Fibroblast of peridontal ligament (primary cell): ENCODE data around the gene TAOK1.
"Not testable (repeated sequence)": the region's sequence is repeated elsewhere in the genome, so short reads cannot be mapped to it uniquely, and the experiment has no call there.

Experiments used
- DNase-seq: peaks from one replicate; pipeline ENCODE4 v3.0.0-alpha.2; 2010; ENCODE audit errors: extremely low read depth

TAOK1 gene

DNA sequence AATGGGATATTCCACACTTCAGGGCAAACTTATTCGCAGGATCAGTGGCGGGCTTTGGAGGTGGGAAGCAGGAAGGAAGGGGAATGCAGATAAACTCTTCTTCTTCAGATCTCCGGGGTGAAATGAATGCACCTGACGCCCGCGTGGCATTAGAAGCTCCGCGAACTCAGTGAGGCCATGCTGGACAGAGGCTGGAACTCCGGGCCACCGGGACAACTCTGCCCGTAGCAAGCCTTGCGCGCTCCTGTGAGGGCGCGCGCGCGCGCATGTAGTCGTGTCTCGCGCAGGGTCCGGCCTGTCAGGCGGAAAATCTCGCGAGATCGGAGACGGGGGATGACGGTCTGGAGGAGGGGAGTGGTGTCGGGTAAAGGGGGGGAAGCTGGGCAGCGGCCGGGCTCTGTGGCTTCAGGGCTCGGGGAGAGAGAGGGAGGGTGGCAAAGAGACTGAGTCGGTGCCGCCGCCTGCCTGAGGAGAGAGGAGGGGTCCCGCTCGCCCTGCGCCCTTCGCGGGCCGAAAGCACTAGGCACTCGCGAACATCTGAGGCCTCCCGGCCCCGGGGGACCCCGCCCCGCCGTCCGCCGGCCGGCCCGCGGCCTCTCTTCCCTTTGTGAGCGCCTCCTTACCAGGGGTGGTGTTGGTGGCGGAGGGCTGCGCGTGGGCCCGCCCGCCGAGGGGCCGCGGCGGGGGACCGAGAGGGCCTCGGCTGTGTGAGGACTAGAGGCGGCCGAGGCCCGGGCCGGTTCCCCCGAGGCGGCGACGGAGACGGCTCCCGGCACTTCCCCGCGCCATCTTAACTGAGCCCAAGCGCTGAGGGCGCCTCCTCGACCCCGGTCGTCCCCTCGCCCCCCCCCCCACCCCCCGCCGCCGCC is at the start of gene TAOK1:
TAOK1 (plus strand) TSS at position 382 of the 869 bp plus-strand sequence. CDS start 61,186 bp downstream, outside the sequence.
- DNase-seq, result peak; percentile 97

- peak; percentile 39 for DNase-seq
Measured at GRCh38 chr17:29341726-29342125, 48.4 kb upstream of the TAOK1 start.

DNA sequence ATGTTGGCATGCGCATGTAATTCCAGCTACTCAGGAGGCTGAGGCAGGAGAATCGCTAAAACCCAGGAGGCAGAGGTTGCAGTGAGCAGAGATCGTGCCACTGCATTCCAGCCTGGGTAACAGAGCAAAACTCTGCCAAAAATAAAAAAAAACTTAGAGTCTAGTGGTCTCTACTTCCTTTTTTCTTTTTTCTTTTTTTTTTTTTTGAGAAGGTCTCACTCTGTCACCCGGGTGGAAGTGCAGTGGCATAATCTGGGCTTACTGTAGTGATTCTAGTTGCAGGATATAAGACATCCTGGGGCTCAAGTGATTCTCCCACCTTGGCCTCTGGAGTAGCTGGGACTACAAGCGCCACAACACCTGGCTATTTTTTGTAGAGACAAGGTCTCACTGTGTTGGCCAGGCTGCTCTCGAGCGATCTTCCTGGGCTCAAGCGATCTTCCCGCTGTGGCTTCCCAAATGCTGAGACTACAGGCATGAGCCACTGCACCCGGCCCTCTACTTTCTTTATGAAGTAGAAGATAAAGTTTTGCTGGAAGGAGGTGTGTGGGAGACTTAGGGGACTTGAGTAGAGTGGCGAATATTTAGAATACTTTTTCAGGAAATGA is 47.9 kb upstream of the TAOK1 start:
- no peak for DNase-seq

DNA sequence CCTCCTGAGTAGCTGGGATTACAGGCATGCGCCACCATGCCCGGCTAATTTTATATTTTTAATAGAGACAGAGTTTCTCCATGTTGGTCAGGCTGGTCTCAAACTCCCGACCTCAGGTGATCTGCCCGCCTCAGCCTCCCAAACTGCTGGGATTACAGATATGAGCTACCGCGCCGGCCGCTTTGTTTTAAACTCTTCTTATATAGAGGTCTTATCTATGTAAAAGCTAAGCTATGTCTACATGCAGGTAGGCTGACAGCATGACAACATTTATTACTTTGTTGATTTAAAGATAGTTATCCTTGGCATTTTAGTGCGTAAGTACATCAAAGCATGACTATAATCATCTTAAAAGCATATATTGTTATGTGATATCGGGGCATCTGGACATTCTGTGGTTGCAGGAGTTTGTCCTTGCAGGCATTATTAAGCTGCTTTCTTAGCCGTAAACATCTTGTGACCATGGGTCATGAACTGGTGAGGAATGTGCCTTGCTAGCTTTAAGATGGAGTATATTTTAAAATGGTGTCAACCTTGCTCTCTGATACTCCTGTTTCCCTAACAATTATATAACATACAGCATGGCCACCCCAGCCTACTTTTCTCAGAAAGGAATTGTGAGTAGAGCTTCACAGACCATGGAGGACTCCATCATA is 45.8 kb upstream of the TAOK1 start:
- no peak for DNase-seq

DNA sequence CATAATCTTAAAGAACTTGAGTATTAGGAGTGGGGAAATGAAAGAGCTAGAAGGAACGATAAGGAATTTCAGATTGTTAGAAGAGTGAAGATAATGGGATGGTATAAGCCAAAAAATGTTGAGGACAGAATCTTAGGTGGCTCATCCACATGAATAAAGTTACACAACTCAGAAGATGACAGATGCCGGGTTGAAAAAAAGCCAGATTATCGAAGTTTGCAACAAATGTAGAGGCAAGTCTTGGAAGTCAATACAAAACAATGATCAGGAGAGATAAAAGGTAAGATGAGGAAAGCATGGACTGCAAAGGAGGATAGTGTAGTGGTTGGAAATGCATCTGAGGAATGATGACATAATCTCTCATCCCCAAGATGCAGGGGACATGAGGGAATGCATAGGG is 45.1 kb upstream of the TAOK1 start:
- DNase-seq, result no peak

GRCh38 chr17:29345470-29345869 is 44.7 kb upstream of the TAOK1 start:
- DNase-seq, result not testable (repeated sequence)

DNA sequence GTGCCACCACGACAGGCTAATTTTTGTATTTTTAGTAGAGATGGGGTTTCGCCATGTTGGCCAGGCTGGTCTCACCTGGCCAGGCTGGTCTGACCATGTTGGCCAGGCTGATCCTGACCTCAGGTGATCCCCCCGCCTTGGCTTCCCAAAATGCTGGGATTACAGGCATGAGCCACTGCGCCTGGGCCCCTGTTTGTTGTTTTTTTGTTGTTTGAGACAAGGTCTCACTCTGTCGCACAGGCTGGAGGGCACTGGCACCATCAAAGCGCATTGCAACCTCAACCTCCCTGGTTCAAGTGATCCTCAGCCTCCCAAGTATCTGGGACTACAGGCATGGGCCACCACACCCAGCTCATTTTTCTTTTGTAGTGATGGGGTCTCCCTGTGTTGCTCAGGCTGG is 43.7 kb upstream of the TAOK1 start:
- no peak for DNase-seq

DNA sequence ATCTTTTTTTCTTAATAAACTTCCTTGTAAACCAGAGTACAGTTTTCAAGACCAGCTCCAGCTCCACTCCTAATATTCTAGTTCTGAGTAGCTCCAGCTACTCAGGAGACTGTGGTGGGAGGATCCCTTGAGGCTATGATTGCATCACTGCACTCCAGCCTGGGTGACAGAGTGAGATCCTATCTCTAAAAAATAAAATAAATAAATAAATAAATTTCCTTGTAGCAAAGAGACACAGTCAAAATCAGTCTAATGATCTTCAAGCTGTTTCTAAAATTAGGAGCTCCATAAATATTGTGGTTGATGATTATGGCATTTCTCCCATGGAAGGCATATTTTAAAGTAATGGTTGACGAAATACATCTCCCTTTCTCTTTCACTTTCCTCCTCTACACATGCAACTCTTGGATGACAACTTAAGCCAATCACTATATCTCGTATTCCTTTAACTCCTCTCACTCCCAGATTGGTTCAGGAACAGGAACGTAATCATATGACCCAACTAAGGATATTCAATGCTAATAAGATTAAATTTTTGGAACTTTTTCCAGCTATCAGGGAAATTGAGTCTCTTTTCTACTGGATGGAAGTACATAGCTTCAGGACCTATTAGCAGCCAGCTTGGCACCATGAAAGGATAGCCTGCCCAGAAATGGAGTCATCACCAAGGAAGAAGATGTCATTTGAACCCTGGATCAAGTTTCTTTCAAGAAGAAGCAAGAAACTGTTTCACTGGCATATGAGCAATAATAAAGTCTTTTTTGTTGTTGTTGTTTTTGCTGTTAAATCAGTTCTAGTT is 42.1 kb upstream of the TAOK1 start:
- DNase-seq, result peak; percentile 88

- DNase-seq, result no peak
Measured at GRCh38 chr17:29349409-29349808, 40.8 kb upstream of the TAOK1 start.

- DNase-seq, result no peak
Measured at GRCh38 chr17:29352146-29352545, 38.0 kb upstream of the TAOK1 start.

GRCh38 chr17:29357232-29357631 is 32.9 kb upstream of the TAOK1 start:
- DNase-seq, result no peak

DNA sequence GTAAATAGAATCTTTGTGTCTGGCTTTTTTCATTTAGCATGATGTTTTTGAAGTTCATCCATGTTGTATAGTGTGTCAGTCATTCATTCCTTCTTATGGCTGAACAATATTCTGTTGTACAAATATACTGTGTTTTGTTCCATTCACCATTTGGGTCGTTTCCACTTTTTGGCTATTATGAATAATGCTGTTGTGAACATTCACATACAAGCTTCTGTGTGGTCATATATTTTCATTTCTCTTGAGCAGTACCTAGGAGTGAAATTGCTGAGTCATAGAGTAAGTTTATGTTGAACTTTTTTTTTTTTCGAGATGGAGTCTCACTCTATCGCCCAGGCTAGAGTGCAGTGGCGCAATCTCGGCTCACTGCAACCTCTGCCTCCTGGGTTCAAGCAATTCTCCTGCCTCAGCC is 32.3 kb upstream of the TAOK1 start:
- DNase-seq, result peak; percentile 35

- peak; percentile 18 for DNase-seq
Measured at GRCh38 chr17:29358416-29358815, 31.7 kb upstream of the TAOK1 start.

DNA sequence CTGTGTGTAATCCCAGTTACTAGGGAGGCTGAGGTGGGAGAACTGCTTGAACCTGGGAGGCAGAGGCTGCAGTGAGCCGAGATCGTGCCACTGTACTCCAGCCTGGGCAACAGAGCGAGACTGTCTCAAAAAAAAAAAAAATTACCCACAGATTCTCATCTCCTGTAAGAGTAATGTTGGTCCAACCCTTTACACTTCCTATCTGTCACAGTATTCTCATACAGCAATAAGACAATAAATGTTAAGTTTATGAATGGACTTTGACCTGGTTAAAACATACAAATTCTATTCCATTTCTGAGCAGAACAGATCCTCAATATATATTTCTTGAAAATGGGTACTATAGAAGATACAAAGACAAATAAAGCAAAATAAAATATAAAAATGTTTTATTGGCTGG is 30.4 kb upstream of the TAOK1 start:
- no peak for DNase-seq

DNA sequence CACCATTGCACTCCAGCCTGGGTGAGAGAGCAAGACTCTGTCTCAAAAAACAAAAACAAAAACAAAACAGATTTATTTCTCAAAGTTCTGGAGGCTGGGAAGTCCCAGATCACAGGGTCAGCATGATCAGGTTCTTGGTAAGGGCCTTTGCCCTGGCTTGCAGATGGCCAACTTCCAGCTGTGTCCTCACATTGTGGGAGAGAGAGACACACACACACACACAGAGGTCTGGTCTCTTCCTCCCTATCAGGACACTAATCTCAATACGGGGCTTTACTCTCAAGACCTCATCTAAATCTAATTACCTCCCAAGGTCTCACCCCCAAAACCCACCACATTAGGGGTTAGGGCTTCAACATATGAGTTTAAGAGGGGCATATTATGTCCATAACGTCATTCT is 26.4 kb upstream of the TAOK1 start:
- no peak for DNase-seq

GRCh38 chr17:29364691-29365090 is 25.5 kb upstream of the TAOK1 start:
- DNase-seq, result no peak

GRCh38 chr17:29368161-29368560 is 22.0 kb upstream of the TAOK1 start:
- no peak for DNase-seq

- DNase-seq, result no peak
Measured at GRCh38 chr17:29368926-29369325, 21.2 kb upstream of the TAOK1 start.

- DNase-seq, result peak; percentile 91
Measured at GRCh38 chr17:29369831-29370735, 20.1 kb upstream of the TAOK1 start.

- DNase-seq, result peak; percentile 89
Measured at GRCh38 chr17:29376667-29377270, 13.4 kb upstream of the TAOK1 start.
